GM21619 (cell line): ENCODE results near the gene LHPP.

ENCODE experiments used
- ATAC-seq: cut with Tn5 transposase; IDR thresholded peaks from one replicate; pipeline ENCODE4 v1.9.1; 2021; ENCODE audit not compliant: unreplicated experiment

The LHPP gene

DNA sequence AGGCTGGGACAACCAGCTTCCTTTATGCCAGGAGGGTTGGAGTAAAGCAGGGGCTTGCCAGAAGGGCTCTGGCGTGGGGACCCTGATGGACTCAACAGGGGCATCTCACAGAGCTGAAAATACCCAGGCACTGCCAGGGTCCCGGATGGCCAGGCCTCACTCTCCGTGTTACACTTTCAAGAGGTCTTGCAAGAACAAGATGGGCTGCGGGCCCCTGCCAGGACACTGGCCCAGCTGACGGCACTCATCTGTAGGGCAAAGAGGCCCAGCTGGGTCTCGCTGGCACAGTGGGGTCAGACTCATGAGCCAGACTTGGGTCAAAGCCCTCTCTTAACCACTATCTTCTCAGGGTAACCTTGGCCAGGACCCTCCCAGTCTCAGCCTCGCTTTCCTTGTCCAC lies 191.7 kb downstream of the LHPP start:
- no peak for ATAC-seq

DNA sequence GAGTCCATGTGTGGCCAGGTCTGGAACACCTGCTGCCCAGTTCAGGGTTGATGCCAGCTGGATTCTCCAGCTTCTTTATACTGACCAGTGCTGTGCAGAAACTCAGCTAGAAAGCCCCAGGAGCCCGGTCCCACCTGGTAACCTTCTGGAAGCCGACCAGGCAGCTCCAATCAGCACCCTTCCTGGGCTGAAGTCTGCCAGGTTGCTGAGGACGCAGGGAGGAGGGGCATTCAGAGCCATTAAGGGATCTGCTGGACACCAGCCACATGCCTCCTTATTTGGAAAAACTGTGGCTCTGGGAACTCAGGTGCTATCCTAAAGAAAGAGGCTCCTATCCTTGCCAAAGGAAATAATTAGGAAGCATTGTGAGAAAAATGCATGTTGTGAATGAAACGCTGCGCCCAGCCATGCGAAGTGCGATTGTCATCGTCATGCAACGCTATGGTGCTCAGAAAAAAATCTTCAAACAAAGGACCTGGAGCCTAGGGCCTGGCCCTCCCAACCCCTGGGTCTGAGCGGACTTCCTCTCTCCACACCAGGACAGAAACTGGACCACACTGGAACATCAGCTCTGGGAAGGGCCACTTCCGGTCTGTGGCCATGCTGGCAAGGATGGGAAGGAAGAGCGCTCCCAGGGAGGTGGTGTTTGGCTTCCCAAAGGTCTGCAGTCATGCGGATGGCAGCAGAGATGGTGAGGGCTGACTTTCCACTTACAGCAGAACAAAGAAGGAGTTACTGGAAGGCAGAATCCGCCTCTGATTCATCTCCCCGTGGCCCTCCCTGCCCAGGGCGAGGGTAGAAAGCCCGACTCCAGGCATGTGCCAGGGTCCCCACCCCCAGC lies 192.4 kb downstream of the LHPP start:
- ATAC-seq = no peak

DNA sequence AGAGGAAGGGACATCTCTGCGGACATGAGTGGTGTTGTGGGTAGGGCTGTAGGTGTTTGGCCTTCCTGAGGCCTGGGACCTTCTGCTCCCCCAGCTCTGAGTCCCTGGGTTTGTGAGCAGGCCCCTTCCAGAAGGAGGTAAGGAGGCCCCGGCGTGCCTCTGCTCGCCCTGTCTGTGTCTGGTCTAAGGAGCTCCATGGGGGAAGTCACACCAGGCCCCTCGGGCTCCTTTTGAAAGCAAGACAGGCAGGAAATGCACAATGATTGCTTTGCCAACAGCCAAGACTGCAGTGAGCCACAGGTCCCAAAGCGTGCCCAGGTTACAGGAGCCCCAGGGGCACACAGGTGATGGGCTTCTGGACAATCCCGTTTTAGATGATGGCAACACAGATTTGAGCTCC lies 193.1 kb downstream of the LHPP start:
- no peak for ATAC-seq

DNA sequence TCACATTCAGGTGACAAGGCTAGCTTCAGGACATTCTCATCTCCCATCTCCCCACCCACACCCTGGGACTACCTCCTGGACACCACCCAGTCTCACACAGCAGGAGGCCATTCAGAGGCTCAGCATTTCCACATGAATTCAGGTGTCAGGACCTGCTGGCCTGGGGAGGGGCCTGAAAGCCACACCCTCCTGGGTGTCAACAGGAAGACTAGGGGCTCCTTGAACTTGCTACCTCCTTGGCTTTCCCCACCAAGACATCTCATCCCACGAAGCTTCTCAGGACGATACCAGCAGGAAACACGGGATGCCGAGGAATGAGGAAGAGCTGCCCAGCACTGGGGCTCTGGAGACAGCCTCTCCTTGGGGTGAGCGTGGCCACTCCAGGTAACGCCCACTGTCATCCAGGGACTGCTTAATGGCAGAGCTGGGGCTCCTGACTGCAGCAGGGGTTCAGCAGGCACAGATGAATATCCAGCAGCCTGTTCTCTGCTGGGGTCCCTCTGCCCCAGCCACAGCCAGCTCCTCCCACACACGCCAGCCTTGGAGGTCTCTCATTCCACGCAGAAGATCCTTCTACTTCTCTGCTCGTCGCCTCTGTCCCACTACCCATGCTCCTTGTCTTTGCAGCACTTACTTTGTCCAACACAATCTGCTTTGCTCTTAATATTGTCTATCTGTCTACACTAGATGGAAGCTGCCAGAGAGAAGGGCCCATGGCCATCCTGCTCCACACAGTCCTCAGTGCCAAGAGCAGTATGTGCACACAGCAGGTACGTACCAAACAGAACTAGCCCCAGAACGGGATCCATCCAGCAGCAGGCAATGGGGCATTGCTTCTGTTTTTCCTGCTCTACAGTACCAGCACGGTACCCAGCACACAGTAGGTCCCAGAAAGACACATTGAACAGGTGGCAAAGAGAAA lies 193.8 kb downstream of the LHPP start:
- ATAC-seq = no peak

DNA sequence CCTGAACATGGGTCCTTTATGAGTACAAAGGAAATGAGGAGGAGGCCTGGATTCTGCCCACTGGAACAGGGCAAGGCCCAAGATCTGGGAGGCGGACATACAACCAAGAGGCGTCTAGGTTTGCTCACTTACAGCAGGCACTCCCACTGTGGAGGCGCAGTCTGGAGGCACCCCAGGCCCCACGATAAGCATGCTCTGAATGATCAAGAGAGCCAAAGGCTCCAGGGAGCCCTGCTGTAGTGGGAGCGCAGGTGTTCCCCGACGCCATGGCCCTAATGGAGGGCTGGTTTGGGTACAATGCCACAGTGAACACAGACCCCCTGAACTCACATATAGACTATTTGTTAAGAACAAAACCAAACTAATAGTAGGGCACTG lies 194.5 kb downstream of the LHPP start:
- ATAC-seq = no peak

DNA sequence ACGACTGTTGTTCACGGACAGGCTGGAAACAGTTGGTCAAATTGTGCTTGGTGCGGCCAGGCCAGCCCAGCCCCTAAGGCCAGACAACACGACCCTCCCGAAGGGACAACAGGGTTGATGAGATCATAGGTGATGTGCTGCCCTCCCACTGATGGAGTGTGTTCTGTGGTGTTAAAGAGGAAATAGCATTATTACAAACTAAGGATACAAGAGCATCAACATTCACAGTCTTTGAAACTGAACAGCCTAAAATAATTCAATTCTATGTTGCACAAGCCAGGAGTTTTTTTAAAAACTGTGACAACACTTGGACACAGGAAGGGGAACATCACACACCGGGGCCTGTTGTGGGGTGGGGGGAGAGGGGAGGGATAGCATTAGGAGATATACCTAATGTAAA lies 194.9 kb downstream of the LHPP start:
- no peak for ATAC-seq

DNA sequence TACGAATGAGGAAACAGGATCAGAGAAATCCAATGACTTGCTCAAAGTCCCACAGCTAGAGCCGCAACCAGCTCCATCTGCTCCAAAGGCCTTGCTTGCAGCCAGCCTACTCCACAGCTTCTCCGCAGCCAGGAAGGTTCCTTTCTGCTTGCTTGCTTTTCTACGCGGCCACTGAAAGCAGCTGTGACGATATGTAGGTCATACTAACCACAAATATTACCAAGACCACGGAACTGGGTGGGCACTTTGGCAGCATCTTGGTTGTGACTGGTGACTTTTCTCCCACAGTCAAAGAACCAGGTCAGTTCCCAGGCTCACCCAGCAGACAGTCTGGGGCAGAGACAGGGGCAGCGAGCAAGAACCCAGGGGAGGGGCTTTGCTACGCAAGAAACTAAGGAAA lies 196.2 kb downstream of the LHPP start:
- ATAC-seq = no peak

DNA sequence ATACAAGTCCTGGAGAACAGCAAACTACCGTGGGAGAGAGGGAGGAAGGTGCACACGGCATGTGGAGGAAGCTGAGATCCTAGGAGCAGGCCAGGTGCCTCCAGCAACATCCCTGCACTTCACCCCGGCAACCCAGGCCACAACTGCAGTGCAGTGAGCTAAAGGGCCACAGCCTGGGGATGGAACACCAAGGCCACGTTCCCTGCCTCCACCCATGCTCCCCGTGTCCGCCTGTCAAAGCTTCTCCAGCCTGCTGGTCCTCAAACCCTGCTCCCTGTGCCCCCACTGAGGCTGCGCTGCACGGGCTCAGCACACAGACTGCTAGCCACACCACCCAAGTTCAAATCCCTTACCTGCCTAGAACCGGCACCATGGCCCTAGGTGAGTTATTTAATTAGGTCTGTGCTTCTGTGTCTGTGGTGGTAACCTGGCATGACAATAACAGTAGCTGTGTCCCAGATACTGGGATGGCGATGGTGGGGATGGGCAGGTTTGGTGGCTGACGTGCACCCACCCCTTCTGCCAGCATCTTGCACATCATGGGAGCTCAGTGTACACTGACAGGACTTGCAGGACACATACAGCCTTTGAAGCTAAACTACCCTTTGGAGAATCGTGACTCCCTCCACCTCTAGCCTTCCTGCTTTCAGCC lies 197.1 kb downstream of the LHPP start:
- no peak for ATAC-seq

DNA sequence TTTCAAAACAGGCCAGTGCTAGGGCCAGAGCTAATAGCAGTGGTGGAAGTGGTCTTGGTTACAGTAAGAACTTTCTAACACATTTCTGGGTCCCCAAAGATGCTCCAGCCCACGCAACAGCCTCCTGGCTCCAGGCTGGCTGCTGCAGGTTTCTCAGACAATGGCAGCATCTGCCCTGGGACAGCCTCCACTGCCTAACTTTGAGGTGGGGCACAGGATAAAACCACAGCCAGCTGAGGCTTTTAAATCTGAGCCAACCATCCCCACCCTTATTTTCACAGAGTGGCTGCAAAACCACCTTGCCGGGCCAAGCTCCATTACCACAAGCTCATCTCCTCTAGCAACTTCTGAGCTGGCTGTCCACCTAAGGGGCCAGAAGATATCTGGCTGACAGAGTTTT lies 197.8 kb downstream of the LHPP start:
- ATAC-seq = no peak

DNA sequence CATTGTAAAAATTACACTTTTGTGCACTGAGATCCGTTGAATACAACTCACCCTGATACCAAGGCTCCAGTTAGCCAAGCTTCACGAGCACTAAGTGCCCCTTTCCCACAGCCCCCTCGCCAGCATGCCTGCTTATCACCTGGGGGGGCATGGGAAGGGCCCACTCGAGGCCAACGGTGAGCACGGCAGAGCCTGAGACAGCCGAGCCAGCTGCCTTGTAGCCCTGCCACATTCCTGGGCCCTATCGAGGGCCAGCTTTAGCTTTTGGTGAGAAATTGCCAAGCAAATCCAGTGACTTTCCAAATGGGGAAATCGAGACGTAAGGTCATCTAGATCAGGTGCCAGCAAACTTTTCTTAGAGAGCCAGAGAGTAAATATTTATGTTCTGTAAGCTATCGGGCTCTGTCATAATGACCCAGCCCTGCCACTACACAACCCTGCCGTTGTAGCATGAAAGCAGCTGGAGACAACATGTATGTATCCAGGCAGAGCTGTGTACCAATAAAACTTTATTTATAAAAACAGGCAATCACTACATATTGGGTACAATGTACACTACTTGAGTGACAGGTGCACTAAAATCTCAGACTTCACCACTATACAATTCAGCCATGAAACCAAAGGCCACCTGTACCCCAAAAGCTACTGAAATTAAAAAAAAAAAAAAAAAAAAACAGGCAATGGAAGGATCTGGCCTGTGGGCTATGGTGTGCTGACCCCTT lies 198.9 kb downstream of the LHPP start:
- ATAC-seq = no peak

DNA sequence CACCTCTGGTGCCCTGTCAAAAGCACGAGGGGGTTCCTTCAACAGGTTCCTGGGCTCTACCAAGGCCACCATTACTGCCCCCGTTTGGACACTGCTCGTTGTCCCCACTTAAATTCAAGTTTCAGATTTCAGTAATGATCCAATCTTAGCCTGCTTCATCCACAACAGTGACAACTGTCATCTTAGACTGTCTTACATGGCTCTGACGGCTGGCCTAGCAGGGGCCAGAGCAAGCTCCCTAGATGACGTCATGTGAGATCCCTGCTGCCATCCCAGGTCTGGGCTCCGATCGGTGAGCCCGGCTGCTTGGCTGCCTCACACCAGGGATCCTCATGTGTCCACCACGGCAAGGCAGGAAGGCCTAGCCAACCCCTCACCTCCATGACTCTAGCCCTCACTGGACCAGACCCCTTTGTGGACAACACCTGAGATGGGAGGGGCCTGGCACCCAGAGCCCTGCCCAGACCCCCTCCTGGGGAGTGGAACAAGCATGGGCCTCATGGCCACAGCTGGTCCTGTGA lies 200.1 kb downstream of the LHPP start:
- no peak for ATAC-seq

DNA sequence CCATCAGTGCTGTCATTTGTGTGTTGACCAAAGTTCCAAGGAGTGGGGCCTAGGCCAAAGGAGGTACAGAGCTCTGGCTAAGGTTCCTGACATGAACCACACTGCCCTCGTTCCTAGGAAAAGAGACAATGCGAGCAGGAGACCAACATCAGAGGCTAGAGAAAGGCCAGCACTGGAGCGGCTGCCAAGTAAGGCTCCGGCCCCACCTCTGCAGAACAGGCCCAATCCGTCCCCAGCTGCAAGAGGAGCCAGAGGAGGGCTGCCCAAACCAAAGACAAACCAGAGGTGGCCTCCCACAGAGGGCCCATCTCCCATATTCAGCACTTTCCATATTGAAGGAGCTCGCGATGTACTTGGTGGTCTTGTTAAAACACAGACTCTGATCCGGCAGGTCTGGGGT lies 201.6 kb downstream of the LHPP start:
- ATAC-seq = no peak
